DOHH2 (cell line): ENCODE data around the gene KIRREL2.

Source experiments
- CTCF ChIP-seq: fragments of 200-600 bp; sonication (generic); IDR thresholded peaks from one replicate; pipeline ENCODE4 v1.5.1; 2014; ENCODE audit warnings: antibody characterized with exemption, mild to moderate bottlenecking, low read depth, low read length; ENCODE audit not compliant: poor library complexity, severe bottlenecking
- EZH2phosphoT487 ChIP-seq: fragments of 200-600 bp; sonication (generic); IDR thresholded peaks from 2 replicates; pipeline ENCODE4 v1.6.1; 2017; ENCODE audit warnings: borderline replicate concordance, mild to moderate bottlenecking, antibody characterized with exemption, low read length, moderate library complexity, mixed read lengths

- TF ChIP-seq CTCF (no peak), EZH2phosphoT487 (no peak)
Measured at GRCh38 chr19:35848919-35849505, 7.7 kb upstream of the KIRREL2 start.
